Measurements from ENCODE around the gene KCNF1. TPM values are rescaled to one million over a fixed set of nuclear protein-coding genes. Genes with fewer than 3 reads are reported as not detected.

Gene KCNF1
- total RNA-seq, 1 experiment from 2014 or later: 0.52 TPM

GRCh38 chr2:10912076-10912731 is 470 bp downstream of the KCNF1 start:
- Histone ChIP-seq H3K27me3 (ENCODE audit: insufficient read depth, low read length) (no peaks in the 10 kb centered on the region), H4K20me1 (ENCODE audit: insufficient read depth) (no peaks in the 10 kb centered on the region), H3K9ac (ENCODE audit: low read length) (peak overlapping the region; percentile 40), H3K36me3 (ENCODE audit: control insufficient read depth in 1 of 2, insufficient read depth in 2 of 2, low read length in 2 of 2) (no peaks in the 10 kb centered on the region), H3K27ac (ENCODE audit: low read depth, low read length) (no peak overlapping the region), H3K4me2 (ENCODE audit: low read length) (peak overlapping the region; percentile 80), H3K9me3 (ENCODE audit: control insufficient read depth in 1 of 2, insufficient read depth in 1 of 2, low read depth in 1 of 2, low read length in 2 of 2) (no peaks in the 10 kb centered on the region), H2AFZ (ENCODE audit: low read depth, low read length, poor library complexity, severe bottlenecking) (no peak overlapping the region), H3K9me2 (ENCODE audit: insufficient read depth) (no peaks in the 10 kb centered on the region), H3K4me3 (replicated peaks in 1 of 2; ENCODE audit: low read depth in 1 of 2, low read length in 2 of 2) (peak overlapping the region; percentile 27 to 54), H3K79me2 (ENCODE audit: insufficient read depth, low read length) (no peaks in the 10 kb centered on the region), H3K4me1 (ENCODE audit: control insufficient read depth in 1 of 2, insufficient read depth in 2 of 2, low read length in 2 of 2) (peaks cover 3 to 22% of the 10 kb centered on the region in 2 experiments; a peak in 3 of 4 replicates)
- BruUV-seq (replicated peaks): no TSS peak
- POLR2A ChIA-PET: interaction anchor here (0.6 kb wide), 1 partner anchor 59 kb away, joined by 3 read pairs; no protein-coding TSS in a partner anchor
- CTCF ChIA-PET: no interaction called here
- RAD21 ChIA-PET (ENCODE audit: low non-redundant PET in 1 of 2, low total read pairs in 2 of 2, uncharacterized antibody in 2 of 2, unreplicated experiment in 2 of 2): no interaction called here
- DNase-seq (ENCODE audit: low read depth, low spot score) (no peak), ATAC-seq (no peak)
- intact Hi-C loops (cut with micrococcal nuclease): no loop called here
- TF ChIP-seq CEBPB (IDR thresholded peaks at IDR 0.05; ENCODE audit: low read depth) (no peak), RAD21 (IDR thresholded peaks at IDR 0.05; ENCODE audit: low read depth) (no peak), EZH2phosphoT487 (IDR thresholded peaks at IDR 0.05; ENCODE audit: borderline replicate concordance) (no peak)

DNA sequence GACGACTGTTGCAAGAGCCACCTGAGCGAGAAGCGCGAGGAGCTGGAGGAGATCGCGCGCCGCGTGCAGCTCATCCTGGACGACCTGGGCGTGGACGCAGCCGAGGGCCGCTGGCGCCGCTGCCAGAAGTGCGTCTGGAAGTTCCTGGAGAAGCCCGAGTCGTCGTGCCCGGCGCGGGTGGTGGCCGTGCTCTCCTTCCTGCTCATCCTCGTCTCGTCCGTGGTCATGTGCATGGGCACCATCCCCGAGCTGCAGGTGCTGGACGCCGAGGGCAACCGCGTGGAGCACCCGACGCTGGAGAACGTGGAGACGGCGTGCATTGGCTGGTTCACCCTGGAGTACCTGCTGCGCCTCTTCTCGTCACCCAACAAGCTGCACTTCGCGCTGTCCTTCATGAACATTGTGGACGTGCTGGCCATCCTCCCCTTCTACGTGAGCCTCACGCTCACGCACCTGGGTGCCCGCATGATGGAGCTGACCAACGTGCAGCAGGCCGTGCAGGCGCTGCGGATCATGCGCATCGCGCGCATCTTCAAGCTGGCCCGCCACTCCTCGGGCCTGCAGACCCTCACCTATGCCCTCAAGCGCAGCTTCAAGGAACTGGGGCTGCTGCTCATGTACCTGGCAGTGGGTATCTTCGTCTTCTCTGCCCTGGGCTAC is 1.2 kb downstream of the KCNF1 start:
- no peaks in the 10 kb centered on the region for H3K9me2 ChIP-seq (ENCODE audit: insufficient read depth)
- no peaks in the 10 kb centered on the region for H3K27me3 ChIP-seq (ENCODE audit: insufficient read depth, low read length)
- H3K79me2 ChIP-seq (ENCODE audit: insufficient read depth, low read length): no peaks in the 10 kb centered on the region
- CTCF ChIA-PET: no interaction called here
- no peak overlapping the region for H3K4me2 ChIP-seq (ENCODE audit: low read length)
- POLR2A ChIA-PET: no interaction called here
- intact Hi-C loops (cut with micrococcal nuclease): no loop called here
- BruUV-seq (replicated peaks): no TSS peak
- H3K9ac ChIP-seq (ENCODE audit: low read length): no peak overlapping the region
- ATAC-seq: no peak
- H3K4me3 ChIP-seq (replicated peaks in 1 of 2; ENCODE audit: low read depth in 1 of 2, low read length in 2 of 2): no peak overlapping the region
- peaks cover 3 to 22% of the 10 kb centered on the region in 2 experiments; a peak in 3 of 4 replicates for H3K4me1 ChIP-seq (ENCODE audit: control insufficient read depth in 1 of 2, insufficient read depth in 2 of 2, low read length in 2 of 2)
- H3K27ac ChIP-seq (ENCODE audit: low read depth, low read length): no peak overlapping the region
- RAD21 ChIA-PET (ENCODE audit: low non-redundant PET in 1 of 2, low total read pairs in 2 of 2, uncharacterized antibody in 2 of 2, unreplicated experiment in 2 of 2): no interaction called here
- no peaks in the 10 kb centered on the region for H3K9me3 ChIP-seq (ENCODE audit: control insufficient read depth in 1 of 2, insufficient read depth in 1 of 2, low read depth in 1 of 2, low read length in 2 of 2)
- no peak for DNase-seq (ENCODE audit: low read depth, low spot score)
- no peaks in the 10 kb centered on the region for H3K36me3 ChIP-seq (ENCODE audit: control insufficient read depth in 1 of 2, insufficient read depth in 2 of 2, low read length in 2 of 2)
- no peak overlapping the region for H2AFZ ChIP-seq (ENCODE audit: low read depth, low read length, poor library complexity, severe bottlenecking)
- TF ChIP-seq YY1 (IDR thresholded peaks at IDR 0.05; ENCODE audit: extremely low read depth, insufficient replicate concordance, low read depth, low read length): no peak
- TF ChIP-seq ZNF274 (IDR thresholded peaks at IDR 0.05; ENCODE audit: low read depth, low read length): no peak
- TF ChIP-seq ZFX (IDR thresholded peaks at IDR 0.05): no peak
- TF ChIP-seq FOSL1 (IDR thresholded peaks at IDR 0.05; ENCODE audit: low read depth): no peak
- TF ChIP-seq ELF1 (IDR thresholded peaks at IDR 0.05; ENCODE audit: borderline replicate concordance, low read depth): no peak
- no peak for TF ChIP-seq SRF (IDR thresholded peaks at IDR 0.05; ENCODE audit: low read depth)
- no peaks in the 10 kb centered on the region for H4K20me1 ChIP-seq (ENCODE audit: insufficient read depth)

Measured in HCT116 (cell line).